ENCODE measurements around the gene FGGY. TPM values are rescaled to one million over a fixed set of nuclear protein-coding genes. Genes with fewer than 3 reads are reported as not detected.

The FGGY gene
- total and polyA plus RNA-seq, 4 donors = 16.0 to 67.0 (median 43.4) TPM

DNA sequence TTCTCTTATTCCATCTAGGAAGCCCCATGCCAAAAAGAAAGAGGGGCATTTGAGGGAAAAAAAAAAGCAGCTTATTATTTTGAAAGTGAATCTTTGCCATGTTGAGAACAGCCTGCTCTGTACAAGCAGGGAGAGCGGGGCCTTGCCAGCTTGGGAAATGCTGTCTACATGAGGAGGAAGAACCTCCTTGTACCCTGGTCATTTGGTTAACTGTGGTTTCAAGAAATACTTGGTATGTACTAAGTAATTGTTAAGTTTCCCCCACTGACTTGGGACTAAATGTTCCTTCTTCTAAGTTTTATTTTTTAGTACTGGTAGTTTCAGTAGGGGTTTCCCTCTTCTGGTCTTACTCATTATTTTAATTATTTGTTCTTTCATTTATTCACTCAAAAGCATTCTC lies 373.8 kb downstream of the FGGY start (continued):
- TF ChIP-seq, protein P1, sequence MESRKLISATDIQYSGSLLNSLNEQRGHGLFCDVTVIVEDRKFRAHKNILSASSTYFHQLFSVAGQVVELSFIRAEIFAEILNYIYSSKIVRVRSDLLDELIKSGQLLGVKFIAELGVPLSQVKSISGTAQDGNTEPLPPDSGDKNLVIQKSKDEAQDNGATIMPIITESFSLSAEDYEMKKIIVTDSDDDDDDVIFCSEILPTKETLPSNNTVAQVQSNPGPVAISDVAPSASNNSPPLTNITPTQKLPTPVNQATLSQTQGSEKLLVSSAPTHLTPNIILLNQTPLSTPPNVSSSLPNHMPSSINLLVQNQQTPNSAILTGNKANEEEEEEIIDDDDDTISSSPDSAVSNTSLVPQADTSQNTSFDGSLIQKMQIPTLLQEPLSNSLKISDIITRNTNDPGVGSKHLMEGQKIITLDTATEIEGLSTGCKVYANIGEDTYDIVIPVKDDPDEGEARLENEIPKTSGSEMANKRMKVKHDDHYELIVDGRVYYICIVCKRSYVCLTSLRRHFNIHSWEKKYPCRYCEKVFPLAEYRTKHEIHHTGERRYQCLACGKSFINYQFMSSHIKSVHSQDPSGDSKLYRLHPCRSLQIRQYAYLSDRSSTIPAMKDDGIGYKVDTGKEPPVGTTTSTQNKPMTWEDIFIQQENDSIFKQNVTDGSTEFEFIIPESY (IDR thresholded peaks at IDR 0.05) = no peak
- TF ChIP-seq EGR1 (IDR thresholded peaks at IDR 0.05; ENCODE audit: low read depth in 2 of 2) (no peak), RXRA (IDR thresholded peaks at IDR 0.05) (no peak)
- TF ChIP-seq, protein P2, sequence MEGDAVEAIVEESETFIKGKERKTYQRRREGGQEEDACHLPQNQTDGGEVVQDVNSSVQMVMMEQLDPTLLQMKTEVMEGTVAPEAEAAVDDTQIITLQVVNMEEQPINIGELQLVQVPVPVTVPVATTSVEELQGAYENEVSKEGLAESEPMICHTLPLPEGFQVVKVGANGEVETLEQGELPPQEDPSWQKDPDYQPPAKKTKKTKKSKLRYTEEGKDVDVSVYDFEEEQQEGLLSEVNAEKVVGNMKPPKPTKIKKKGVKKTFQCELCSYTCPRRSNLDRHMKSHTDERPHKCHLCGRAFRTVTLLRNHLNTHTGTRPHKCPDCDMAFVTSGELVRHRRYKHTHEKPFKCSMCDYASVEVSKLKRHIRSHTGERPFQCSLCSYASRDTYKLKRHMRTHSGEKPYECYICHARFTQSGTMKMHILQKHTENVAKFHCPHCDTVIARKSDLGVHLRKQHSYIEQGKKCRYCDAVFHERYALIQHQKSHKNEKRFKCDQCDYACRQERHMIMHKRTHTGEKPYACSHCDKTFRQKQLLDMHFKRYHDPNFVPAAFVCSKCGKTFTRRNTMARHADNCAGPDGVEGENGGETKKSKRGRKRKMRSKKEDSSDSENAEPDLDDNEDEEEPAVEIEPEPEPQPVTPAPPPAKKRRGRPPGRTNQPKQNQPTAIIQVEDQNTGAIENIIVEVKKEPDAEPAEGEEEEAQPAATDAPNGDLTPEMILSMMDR (IDR thresholded peaks at IDR 0.05; ENCODE audit: low read depth, low read length, missing input control) = no peak

DNA sequence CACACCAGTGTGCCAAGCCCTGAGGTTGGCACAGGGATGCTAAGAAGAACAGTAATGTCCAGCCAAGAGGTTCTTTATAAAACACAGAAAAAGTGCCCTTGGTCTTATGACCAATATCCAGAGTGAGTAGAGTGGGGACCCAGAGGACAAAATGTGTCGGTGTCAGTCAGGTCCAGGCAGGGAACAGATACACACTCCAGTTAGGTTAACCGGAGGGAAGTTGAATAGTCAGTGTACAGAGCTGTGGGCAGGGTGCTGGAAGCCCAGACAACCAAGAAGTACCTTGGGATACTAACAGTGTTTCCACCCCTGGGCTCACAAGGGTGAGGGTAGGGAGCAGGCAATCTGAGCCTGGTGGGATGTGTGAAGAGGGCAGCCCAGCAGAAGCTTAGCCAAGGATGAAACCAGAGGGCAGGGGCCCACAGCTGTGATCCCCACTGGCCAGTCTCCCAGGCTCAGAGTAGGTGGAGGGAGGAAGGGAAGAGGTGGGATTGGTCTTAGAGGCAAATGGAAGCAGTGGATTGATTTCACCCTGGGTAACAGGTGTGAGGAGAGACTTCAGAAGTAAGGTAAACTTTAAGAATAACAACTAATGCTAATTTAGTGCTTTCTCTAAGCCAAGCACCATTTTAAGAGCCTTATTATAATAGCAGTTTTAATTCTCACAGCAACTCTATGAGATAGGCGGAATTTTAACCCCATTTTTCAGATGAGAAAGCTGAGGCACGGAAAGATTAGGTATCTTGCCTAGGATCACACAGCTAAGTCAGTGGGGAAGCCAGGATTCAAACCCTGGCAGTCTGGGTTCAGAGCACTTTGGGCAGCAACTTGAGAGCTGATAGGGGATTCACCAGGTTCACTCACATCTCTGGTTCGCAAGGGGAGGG lies 374.4 kb downstream of the FGGY start:
- Histone ChIP-seq H3K9ac (ENCODE audit: low read depth in 1 of 2, low read length in 2 of 2) (no peak overlapping the region), H3K4me1 (ENCODE audit: control insufficient read depth in 4 of 4, insufficient read depth in 4 of 4, low read length in 3 of 4) (peaks cover 9 to 24% (median 17%) of the 10 kb centered on the region in 4 donors), H3K4me3 (ENCODE audit: low read depth in 1 of 3, low read length in 3 of 3) (no peak overlapping the region), H3K36me3 (ENCODE audit: control insufficient read depth in 4 of 4, insufficient read depth in 3 of 4, low read depth in 1 of 4, low read length in 3 of 4) (peaks cover 0 to 14% (median 8%) of the 10 kb centered on the region in 4 donors), H3K9me3 (ENCODE audit: control insufficient read depth in 4 of 4, low read length in 3 of 4) (no peaks in the 10 kb centered on the region), H3K27ac (ENCODE audit: low read depth in 1 of 2, low read length in 2 of 2) (no peak overlapping the region), H3K27me3 (ENCODE audit: control insufficient read depth in 4 of 4, insufficient read depth in 4 of 4, low read length in 3 of 4) (no peaks in the 10 kb centered on the region)
- DNase-seq (ENCODE audit: low spot score) = no peak
- TF ChIP-seq, protein P3, sequence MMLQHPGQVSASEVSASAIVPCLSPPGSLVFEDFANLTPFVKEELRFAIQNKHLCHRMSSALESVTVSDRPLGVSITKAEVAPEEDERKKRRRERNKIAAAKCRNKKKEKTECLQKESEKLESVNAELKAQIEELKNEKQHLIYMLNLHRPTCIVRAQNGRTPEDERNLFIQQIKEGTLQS (IDR thresholded peaks at IDR 0.05) = no peak
- TF ChIP-seq, protein P2 (IDR thresholded peaks at IDR 0.05; ENCODE audit: low read depth, low read length, missing input control) = no peak
- TF ChIP-seq TAF1 (conservative IDR thresholded peaks at IDR 0.05) (no peak), NR2F2 (IDR thresholded peaks at IDR 0.05) (no peak), HNF4G (IDR thresholded peaks at IDR 0.05) (no peak), FOXA2 (IDR thresholded peaks at IDR 0.05) (no peak), FOXA1 (IDR thresholded peaks at IDR 0.05) (no peak), SP1 (IDR thresholded peaks at IDR 0.05) (no peak), EGR1 (IDR thresholded peaks at IDR 0.05; ENCODE audit: low read depth in 2 of 2) (no peak), HNF4A (conservative IDR thresholded peaks at IDR 0.05) (no peak), RAD21 (IDR thresholded peaks at IDR 0.05) (no peak)
- TF ChIP-seq, protein P4, sequence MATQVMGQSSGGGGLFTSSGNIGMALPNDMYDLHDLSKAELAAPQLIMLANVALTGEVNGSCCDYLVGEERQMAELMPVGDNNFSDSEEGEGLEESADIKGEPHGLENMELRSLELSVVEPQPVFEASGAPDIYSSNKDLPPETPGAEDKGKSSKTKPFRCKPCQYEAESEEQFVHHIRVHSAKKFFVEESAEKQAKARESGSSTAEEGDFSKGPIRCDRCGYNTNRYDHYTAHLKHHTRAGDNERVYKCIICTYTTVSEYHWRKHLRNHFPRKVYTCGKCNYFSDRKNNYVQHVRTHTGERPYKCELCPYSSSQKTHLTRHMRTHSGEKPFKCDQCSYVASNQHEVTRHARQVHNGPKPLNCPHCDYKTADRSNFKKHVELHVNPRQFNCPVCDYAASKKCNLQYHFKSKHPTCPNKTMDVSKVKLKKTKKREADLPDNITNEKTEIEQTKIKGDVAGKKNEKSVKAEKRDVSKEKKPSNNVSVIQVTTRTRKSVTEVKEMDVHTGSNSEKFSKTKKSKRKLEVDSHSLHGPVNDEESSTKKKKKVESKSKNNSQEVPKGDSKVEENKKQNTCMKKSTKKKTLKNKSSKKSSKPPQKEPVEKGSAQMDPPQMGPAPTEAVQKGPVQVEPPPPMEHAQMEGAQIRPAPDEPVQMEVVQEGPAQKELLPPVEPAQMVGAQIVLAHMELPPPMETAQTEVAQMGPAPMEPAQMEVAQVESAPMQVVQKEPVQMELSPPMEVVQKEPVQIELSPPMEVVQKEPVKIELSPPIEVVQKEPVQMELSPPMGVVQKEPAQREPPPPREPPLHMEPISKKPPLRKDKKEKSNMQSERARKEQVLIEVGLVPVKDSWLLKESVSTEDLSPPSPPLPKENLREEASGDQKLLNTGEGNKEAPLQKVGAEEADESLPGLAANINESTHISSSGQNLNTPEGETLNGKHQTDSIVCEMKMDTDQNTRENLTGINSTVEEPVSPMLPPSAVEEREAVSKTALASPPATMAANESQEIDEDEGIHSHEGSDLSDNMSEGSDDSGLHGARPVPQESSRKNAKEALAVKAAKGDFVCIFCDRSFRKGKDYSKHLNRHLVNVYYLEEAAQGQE (IDR thresholded peaks at IDR 0.05) = no peak
- TF ChIP-seq, protein P5, sequence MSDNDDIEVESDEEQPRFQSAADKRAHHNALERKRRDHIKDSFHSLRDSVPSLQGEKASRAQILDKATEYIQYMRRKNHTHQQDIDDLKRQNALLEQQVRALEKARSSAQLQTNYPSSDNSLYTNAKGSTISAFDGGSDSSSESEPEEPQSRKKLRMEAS (IDR thresholded peaks at IDR 0.05) = no peak
- TF ChIP-seq, protein P1 (IDR thresholded peaks at IDR 0.05) = no peak
- WGBS = 96% methylated on average over 5 of the region's 5 CpGs

Measured in liver (tissue), 9 donors.